Measurements from ENCODE around the gene HOXA7.

- TF ChIP-seq CTCF (IDR thresholded peaks at IDR 0.05; ENCODE audit: borderline replicate concordance, extremely low read depth, low read length, poor library complexity, severe bottlenecking) (no peak), EZH2 (IDR thresholded peaks at IDR 0.05; ENCODE audit: borderline replicate concordance, low read depth, low read length, severe bottlenecking) (no peak)
Measured at GRCh38 chr7:27118580-27118979, 37.9 kb downstream of the HOXA7 start.
